Measurements from ENCODE around the gene CARD8.
A peak's percentile ranks its signal among the peaks of the same experiment; 100 is the strongest.

CARD8 gene

DNA sequence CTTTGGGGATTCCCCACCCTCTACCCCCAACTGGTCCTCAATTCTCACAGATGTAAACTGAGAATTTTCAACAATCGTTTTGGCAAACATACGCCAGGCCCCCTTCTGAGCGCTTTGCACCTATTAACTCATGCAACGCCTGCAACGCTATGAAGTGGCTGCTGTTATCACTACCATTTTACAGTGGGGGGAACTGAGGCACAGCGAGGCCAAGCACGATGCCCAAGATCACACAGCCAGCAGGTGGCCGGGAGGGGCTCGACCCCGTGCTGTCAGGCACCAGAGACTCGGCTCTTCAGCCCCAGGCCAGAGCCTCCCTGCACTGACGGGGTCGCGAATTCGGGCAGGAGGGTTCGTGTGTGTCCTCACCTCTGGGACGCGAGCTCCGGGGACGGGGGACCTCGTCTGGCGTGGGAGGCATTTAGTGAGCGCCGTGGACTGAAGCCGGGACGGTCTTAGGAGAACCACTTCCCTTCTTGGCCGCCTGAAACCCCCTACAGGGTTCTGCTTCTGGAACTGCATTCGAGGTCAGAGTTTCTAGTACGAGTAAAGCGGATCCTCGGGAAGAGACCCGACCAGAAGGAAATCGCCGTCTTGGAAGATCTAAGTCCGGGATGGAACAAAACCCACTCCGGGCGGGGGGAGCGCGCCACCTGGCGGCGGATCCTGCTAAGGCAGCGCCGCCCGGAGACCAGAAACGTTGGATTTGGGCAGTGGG is 35.2 kb upstream of the CARD8 start:
- Histone ChIP-seq H3K9me3 (ENCODE audit: insufficient read depth, low read length) (no peaks in the 10 kb centered on the region), H2AFZ (ENCODE audit: low read depth, low read length, severe bottlenecking) (peak overlapping the region; percentile 66), H3F3A (ENCODE audit: insufficient read depth) (no peaks in the 10 kb centered on the region), H3K4me3 (ENCODE audit: insufficient read depth, low read length, poor library complexity, severe bottlenecking) (peak overlapping the region; percentile 36), H3K9me2 (replicated peaks; ENCODE audit: insufficient read depth, low read length) (no peaks in the 10 kb centered on the region), H3K4me2 (ENCODE audit: low read depth, low read length, poor library complexity, severe bottlenecking) (peak overlapping the region; percentile 54), H3K79me2 (ENCODE audit: insufficient read depth, low read length) (no peaks in the 10 kb centered on the region), H3K27ac (ENCODE audit: low read depth, low read length) (no peak overlapping the region), H4K20me1 (ENCODE audit: low read depth, low read length) (no peaks in the 10 kb centered on the region), H3K9ac (ENCODE audit: low read length) (peak overlapping the region; percentile 15; the same call in 1 of the 2 replicates), H3K27me3 (ENCODE audit: low read length) (no peaks in the 10 kb centered on the region), H3K36me3 (ENCODE audit: low read length) (no peaks in the 10 kb centered on the region)
- TF ChIP-seq EZH2phosphoT487 (conservative IDR thresholded peaks at IDR 0.05; ENCODE audit: low read length), result no peak
- peak; percentile 87 for TF ChIP-seq CTCF (IDR thresholded peaks at IDR 0.05; ENCODE audit: insufficient read depth, low read length, poor library complexity, severe bottlenecking)

GRCh38 chr19:48290401-48290770 is 34.7 kb upstream of the CARD8 start:
- Histone ChIP-seq H3K36me3 (ENCODE audit: low read length) (no peaks in the 10 kb centered on the region), H3K9me2 (replicated peaks; ENCODE audit: insufficient read depth, low read length) (no peaks in the 10 kb centered on the region), H3K79me2 (ENCODE audit: insufficient read depth, low read length) (no peaks in the 10 kb centered on the region), H3K4me2 (ENCODE audit: low read depth, low read length, poor library complexity, severe bottlenecking) (no peak overlapping the region), H3K9me3 (ENCODE audit: insufficient read depth, low read length) (no peaks in the 10 kb centered on the region), H3K9ac (ENCODE audit: low read length) (no peak overlapping the region), H3F3A (ENCODE audit: insufficient read depth) (no peaks in the 10 kb centered on the region), H4K20me1 (ENCODE audit: low read depth, low read length) (no peaks in the 10 kb centered on the region), H3K27ac (ENCODE audit: low read depth, low read length) (no peak overlapping the region), H3K27me3 (ENCODE audit: low read length) (no peaks in the 10 kb centered on the region), H2AFZ (ENCODE audit: low read depth, low read length, severe bottlenecking) (no peak overlapping the region), H3K4me3 (ENCODE audit: insufficient read depth, low read length, poor library complexity, severe bottlenecking) (no peak overlapping the region)
- TF ChIP-seq CTCF (IDR thresholded peaks at IDR 0.05; ENCODE audit: insufficient read depth, low read length, poor library complexity, severe bottlenecking), result no peak
- TF ChIP-seq EZH2phosphoT487 (conservative IDR thresholded peaks at IDR 0.05; ENCODE audit: low read length), result no peak

- Histone ChIP-seq H3K9ac (ENCODE audit: low read length) (no peak overlapping the region), H3F3A (ENCODE audit: insufficient read depth) (no peaks in the 10 kb centered on the region), H3K27ac (ENCODE audit: low read depth, low read length) (no peak overlapping the region), H3K79me2 (ENCODE audit: insufficient read depth, low read length) (no peaks in the 10 kb centered on the region), H3K36me3 (ENCODE audit: low read length) (no peaks in the 10 kb centered on the region), H3K9me2 (replicated peaks; ENCODE audit: insufficient read depth, low read length) (no peaks in the 10 kb centered on the region), H3K9me3 (ENCODE audit: insufficient read depth, low read length) (no peaks in the 10 kb centered on the region), H3K4me2 (ENCODE audit: low read depth, low read length, poor library complexity, severe bottlenecking) (no peak overlapping the region), H2AFZ (ENCODE audit: low read depth, low read length, severe bottlenecking) (no peak overlapping the region), H4K20me1 (ENCODE audit: low read depth, low read length) (no peaks in the 10 kb centered on the region), H3K27me3 (ENCODE audit: low read length) (0 out of 2 replicates have a peak, but pooled peaks cover 4% of the 10 kb centered on the region), H3K4me3 (ENCODE audit: insufficient read depth, low read length, poor library complexity, severe bottlenecking) (no peak overlapping the region)
- TF ChIP-seq EZH2phosphoT487 (conservative IDR thresholded peaks at IDR 0.05; ENCODE audit: low read length), result no peak
- TF ChIP-seq CTCF (IDR thresholded peaks at IDR 0.05; ENCODE audit: insufficient read depth, low read length, poor library complexity, severe bottlenecking), result no peak
Observed at GRCh38 chr19:48287748-48288147, 32.0 kb upstream of the CARD8 start.

All from SU-DHL-6 (cell line).